Ectodermal cell (in vitro differentiated cells): ENCODE data around the gene BDKRB2.

Experiments used
- H3K27ac ChIP-seq: 2 replicates; pipeline ENCODE4 v1.7.0; 2013; ENCODE audit warnings: mild to moderate bottlenecking, low read depth, low read length; ENCODE audit not compliant: insufficient read depth, poor library complexity, severe bottlenecking
- H3K27me3 ChIP-seq: 2 replicates; pipeline ENCODE4 v1.7.0; 2013; ENCODE audit warnings: mild to moderate bottlenecking, low read length; ENCODE audit not compliant: insufficient read depth, control insufficient read depth, poor library complexity, severe bottlenecking
- H3K36me3 ChIP-seq: one replicate; pipeline ENCODE4 v1.7.0; 2013; ENCODE audit warnings: low read length; ENCODE audit not compliant: control insufficient read depth, insufficient read depth
- H3K4me1 ChIP-seq: one replicate; pipeline ENCODE4 v1.7.0; 2013; ENCODE audit warnings: low read length; ENCODE audit not compliant: control insufficient read depth, insufficient read depth
- H3K4me3 ChIP-seq: 2 replicates; pipeline ENCODE4 v1.7.0; 2013; ENCODE audit warnings: low read depth, low read length, control low read depth; ENCODE audit not compliant: insufficient read depth
- H3K9me3 ChIP-seq: 2 replicates; pipeline ENCODE4 v1.7.0; 2013; ENCODE audit warnings: mild to moderate bottlenecking, low read length, moderate library complexity; ENCODE audit not compliant: control insufficient read depth
- WGBS, 2 experiments: methylation state at CpG; one replicate each; pipeline ENCODE4 v1.1.7; 2013; ENCODE audit warnings: missing lambda C conversion rate in 2 of 2; 5-methylcytosine and 5-hydroxymethylcytosine counted together

The BDKRB2 gene

DNA sequence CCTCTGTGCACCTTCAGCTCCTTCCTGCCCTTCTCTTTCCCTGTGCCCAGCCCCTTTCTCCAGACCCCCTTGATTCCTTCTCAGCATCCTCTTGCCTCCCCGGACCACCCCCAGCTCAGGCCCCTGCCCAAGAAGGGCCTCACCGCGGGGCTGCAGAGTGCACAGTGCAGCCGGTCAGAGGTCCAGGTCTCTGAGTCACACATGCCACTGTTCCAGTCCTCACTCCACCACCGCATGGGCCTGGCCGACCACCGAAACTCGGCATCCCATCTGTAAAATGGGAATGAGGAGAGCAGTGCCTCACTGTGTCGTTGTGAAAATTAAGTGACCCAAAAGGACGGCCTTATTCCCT lies 64.7 kb downstream of the BDKRB2 start:
- Histone ChIP-seq H3K4me3 (no peak overlapping the region), H3K9me3 (no peaks in the 10 kb centered on the region), H3K27me3 (no peaks in the 10 kb centered on the region), H3K27ac (no peak overlapping the region), H3K36me3 (no peaks in the 10 kb centered on the region), H3K4me1 (no peaks in the 10 kb centered on the region)
- WGBS, 2 experiments, result 91% methylated on average over 10 of the region's 10 CpGs

DNA sequence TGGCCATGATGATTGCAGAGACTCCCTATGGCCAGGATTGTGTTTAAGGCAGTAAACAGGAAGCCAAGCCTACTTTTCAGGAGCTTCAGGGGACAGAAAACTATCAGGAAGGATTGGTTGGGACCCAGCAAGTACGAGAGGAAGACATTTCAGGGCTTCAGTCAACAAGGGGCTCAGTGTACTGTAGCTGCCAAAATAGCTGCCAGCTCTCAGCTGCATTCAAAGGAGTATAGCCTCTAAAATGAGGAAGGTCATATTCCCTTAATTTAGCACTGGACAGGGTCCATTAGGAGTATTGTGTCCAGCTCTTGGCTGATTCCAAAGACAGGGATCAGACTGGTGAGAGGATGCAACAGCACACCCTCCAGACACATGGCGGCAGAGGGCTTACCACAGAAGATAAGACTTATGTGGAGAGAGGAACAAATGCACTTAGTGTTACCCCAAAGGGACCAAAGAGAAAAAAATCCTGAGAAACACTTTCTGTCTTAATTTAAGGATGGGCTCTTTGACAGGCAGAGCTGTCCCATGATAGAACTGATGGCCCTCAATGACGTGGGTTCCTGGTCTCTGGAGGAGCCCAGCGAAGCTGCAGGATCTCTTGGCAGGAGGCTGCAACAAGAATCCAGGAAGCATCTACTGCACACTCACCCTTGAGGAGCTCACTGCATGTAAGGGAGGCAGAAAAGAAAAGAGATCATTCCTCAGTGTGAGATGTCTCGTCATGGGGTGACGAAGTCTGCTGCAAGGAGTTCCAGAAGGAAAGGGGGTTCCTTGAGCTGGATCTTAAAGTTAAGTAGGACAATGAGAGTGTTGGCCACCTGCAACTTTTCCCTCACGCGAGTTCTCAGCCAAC lies 66.2 kb downstream of the BDKRB2 start:
- Histone ChIP-seq H3K4me3 (no peak overlapping the region), H3K4me1 (no peaks in the 10 kb centered on the region), H3K27ac (no peak overlapping the region), H3K27me3 (no peaks in the 10 kb centered on the region), H3K9me3 (no peaks in the 10 kb centered on the region), H3K36me3 (no peaks in the 10 kb centered on the region)
- WGBS, 2 experiments, result 86 to 93% methylated on average over 8 of the region's 8 CpGs

- H3K27ac ChIP-seq, result no peak overlapping the region
- H3K4me3 ChIP-seq, result no peak overlapping the region
- WGBS, 2 experiments, result 95 to 97% methylated on average over 1 of the region's 1 CpG
- H3K36me3 ChIP-seq, result no peaks in the 10 kb centered on the region
- H3K27me3 ChIP-seq, result no peaks in the 10 kb centered on the region
- no peaks in the 10 kb centered on the region for H3K9me3 ChIP-seq
- H3K4me1 ChIP-seq, result no peaks in the 10 kb centered on the region
Measured at GRCh38 chr14:96271421-96271762, 66.8 kb downstream of the BDKRB2 start.

GRCh38 chr14:96272777-96273473 lies 68.3 kb downstream of the BDKRB2 start:
- Histone ChIP-seq H3K36me3 (no peaks in the 10 kb centered on the region), H3K4me1 (no peaks in the 10 kb centered on the region), H3K27me3 (no peaks in the 10 kb centered on the region), H3K9me3 (no peaks in the 10 kb centered on the region), H3K4me3 (no peak overlapping the region), H3K27ac (no peak overlapping the region)
- WGBS, 2 experiments, result 58 to 59% methylated on average over 3 of the region's 3 CpGs

DNA sequence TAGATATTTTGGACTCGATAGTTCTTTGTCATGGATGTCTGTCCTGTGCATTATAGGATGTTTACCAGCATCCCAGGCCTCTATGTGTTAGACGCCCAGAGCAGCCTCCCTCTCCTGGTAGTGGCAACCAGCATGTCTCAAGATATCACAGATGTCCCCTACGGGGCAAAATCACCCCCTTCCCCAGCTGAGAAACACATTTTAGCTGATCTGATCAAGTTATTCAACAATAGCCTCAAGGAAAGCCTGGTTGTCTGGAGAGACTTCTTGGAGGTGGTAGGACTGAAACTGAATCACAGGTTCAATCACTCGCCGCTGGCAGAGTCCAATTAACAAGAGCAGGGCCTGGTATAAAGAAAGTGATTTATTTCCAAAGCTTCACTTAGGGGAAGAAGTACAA lies 69.0 kb downstream of the BDKRB2 start:
- no peak overlapping the region for H3K27ac ChIP-seq
- no peaks in the 10 kb centered on the region for H3K27me3 ChIP-seq
- WGBS, 2 experiments, result 88% methylated on average over 5 of the region's 5 CpGs
- no peak overlapping the region for H3K4me3 ChIP-seq
- no peaks in the 10 kb centered on the region for H3K9me3 ChIP-seq
- no peaks in the 10 kb centered on the region for H3K4me1 ChIP-seq
- H3K36me3 ChIP-seq, result no peaks in the 10 kb centered on the region

GRCh38 chr14:96274122-96274521 lies 69.5 kb downstream of the BDKRB2 start:
- Histone ChIP-seq H3K9me3 (no peaks in the 10 kb centered on the region), H3K27me3 (no peaks in the 10 kb centered on the region), H3K27ac (no peak overlapping the region), H3K4me1 (no peaks in the 10 kb centered on the region), H3K36me3 (no peaks in the 10 kb centered on the region), H3K4me3 (no peak overlapping the region)
- 87 to 92% methylated on average over 5 of the region's 5 CpGs for WGBS, 2 experiments

DNA sequence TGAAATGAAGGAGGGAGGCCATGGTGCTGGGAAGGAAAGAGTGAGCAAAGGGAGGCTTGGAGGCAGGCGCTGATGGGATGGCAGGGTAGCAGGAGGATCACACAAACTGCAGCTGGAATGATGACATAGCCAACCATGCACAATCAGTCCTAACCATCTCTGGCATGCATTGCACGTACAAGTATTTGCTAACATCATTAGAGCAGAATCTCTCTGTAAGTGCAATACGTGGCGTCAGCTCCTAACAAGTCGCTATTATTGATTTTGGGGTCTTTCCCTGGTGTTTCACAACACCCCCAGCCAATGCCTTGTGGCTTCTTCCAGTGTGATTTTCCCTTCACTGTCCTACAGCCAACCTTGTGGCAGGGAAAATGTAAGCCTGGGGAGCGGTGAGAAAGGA lies 69.9 kb downstream of the BDKRB2 start:
- WGBS, 2 experiments, result 95 to 97% methylated on average over 6 of the region's 6 CpGs
- no peaks in the 10 kb centered on the region for H3K36me3 ChIP-seq
- no peak overlapping the region for H3K27ac ChIP-seq
- no peak overlapping the region for H3K4me3 ChIP-seq
- H3K27me3 ChIP-seq, result no peaks in the 10 kb centered on the region
- H3K4me1 ChIP-seq, result no peaks in the 10 kb centered on the region
- H3K9me3 ChIP-seq, result no peaks in the 10 kb centered on the region

DNA sequence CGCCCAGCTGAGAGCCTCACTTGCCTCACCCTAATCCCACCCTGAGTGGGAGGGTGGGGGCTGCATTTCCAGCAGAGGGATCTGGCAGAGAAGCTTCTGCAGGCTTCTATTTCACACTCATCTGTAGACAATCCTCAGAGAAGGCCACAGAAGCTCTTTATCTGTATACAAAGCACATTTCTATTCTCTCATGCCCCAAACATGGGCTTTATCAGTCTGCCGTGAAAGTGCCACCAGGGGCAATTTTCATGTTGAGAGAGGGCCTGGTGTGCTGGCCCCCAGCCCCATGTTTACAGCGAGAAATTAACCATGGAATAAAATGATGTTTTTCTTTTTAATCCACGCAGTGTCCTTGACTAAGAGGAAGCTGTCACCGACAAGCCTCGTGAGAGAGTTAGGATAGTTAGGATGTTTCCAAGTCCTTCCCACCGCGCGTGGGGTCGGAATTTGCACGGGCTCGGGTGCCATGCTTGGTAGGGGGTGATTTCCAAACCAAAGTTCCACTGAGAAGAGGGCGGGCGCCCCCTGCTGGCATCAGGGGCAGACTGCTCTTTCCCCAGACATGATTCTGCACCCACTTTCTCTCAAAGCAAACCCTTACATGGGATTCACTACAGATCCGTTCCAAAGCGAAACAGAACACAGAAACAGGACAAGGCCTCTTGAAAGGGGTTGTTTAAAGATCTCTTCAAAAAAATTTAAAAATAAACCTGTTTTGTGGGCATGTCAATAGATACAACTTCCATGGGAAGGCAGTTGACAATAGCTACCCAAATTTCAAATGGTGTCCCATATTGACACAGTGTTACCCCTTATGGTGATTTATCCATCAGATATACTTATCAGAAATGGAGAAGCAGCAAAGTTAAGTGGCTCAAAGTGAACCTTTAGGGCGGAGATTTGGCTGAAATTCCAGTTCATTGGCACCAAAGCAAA lies 70.8 kb downstream of the BDKRB2 start:
- Histone ChIP-seq H3K36me3 (no peaks in the 10 kb centered on the region), H3K9me3 (no peaks in the 10 kb centered on the region), H3K27me3 (no peaks in the 10 kb centered on the region), H3K4me3 (no peak overlapping the region), H3K4me1 (no peaks in the 10 kb centered on the region), H3K27ac (no peak overlapping the region)
- 28 to 31% methylated on average over 15 to 17 of the region's 17 CpGs for WGBS, 2 experiments

DNA sequence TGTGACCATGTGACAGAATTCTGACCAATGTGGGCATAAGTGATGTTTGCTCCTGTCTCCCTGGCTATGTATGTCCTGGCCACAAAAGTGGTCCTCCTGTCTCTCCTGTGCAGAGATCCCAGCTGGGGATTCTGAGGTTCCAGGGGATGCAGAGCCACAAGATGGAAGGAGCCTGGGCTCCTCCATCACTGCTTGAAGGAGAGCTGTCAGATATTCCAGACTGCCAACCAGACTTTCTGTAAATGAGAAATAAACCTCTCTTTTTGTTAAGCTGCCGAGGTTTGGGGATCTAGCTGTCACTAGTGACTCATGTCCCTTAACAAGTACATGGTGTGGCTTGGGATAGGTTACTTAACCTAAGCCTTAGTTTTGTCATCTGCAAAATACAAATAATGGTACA lies 73.3 kb downstream of the BDKRB2 start:
- 85 to 88% methylated on average over 1 of the region's 1 CpG for WGBS, 2 experiments
- Histone ChIP-seq H3K27me3 (no peaks in the 10 kb centered on the region), H3K4me1 (no peaks in the 10 kb centered on the region), H3K4me3 (no peak overlapping the region), H3K27ac (no peak overlapping the region), H3K9me3 (no peaks in the 10 kb centered on the region), H3K36me3 (no peaks in the 10 kb centered on the region)

GRCh38 chr14:96279564-96279963 lies 74.9 kb downstream of the BDKRB2 start:
- Histone ChIP-seq H3K9me3 (no peaks in the 10 kb centered on the region), H3K27ac (no peak overlapping the region), H3K27me3 (no peaks in the 10 kb centered on the region), H3K4me3 (no peak overlapping the region), H3K4me1 (no peaks in the 10 kb centered on the region), H3K36me3 (peaks cover 5% of the 10 kb centered on the region)
- WGBS, 2 experiments, result 87 to 91% methylated on average over 8 of the region's 8 CpGs
